Nephron progenitor cell (in vitro differentiated cells): ENCODE data around the gene C14orf132.
"Not testable (repeated sequence)": the region's sequence is repeated elsewhere in the genome, so short reads cannot be mapped to it uniquely, and the experiment has no call there.

ENCODE experiments used
- DNase-seq: peaks from one replicate; pipeline ENCODE4 v3.0.0; 2021
- H3K27ac Mint-ChIP-seq: 2 replicates; pipeline ENCODE4 v1.8.0; 2021; ENCODE audit warnings: mild to moderate bottlenecking, moderate library complexity, mixed read lengths
- H3K27me3 Mint-ChIP-seq: 2 replicates; pipeline ENCODE4 v1.8.0; 2021; ENCODE audit warnings: mild to moderate bottlenecking, low read depth, mixed read lengths; ENCODE audit not compliant: poor library complexity
- H3K36me3 Mint-ChIP-seq: 2 replicates; pipeline ENCODE4 v1.8.0; 2021; ENCODE audit warnings: low read depth, mixed read lengths
- H3K4me1 Mint-ChIP-seq: 2 replicates; pipeline ENCODE4 v1.8.0; 2021; ENCODE audit warnings: mixed read lengths
- H3K4me3 Mint-ChIP-seq: 2 replicates; pipeline ENCODE4 v1.8.0; 2021; ENCODE audit warnings: mild to moderate bottlenecking, moderate library complexity, mixed read lengths
- H3K9me3 Mint-ChIP-seq: 2 replicates; pipeline ENCODE4 v1.8.0; 2021; ENCODE audit warnings: mild to moderate bottlenecking, moderate library complexity, mixed read lengths
- TF ChIP-seq, protein P1 (sequence below): fragments of 200-600 bp; sonication (generic); IDR thresholded peaks from 2 replicates; pipeline ENCODE4 v1.5.0; 2021; ENCODE audit warnings: antibody characterized with exemption

C14orf132 gene

DNA sequence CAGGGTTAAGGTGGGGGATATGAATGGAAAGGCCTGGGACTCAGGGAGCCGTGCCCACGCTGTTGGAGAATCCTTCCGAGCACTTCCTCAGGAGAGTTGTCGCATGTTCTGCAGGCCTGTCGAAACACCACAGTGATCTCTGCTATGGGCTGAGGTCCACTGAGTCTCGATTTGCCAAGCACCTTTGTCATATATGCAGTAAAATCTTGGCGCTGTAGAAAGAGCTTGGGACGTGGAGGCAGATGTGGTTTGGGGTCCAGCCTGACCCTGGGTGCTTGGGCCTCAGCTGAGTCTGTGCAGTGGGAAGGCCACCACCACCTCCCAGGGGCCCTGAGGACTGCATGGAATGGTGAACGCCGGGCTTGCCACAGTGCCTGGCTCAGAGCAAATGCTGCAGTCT is 32.9 kb downstream of the C14orf132 start:
- Mint-ChIP-seq H3K36me3 (peaks cover 33% of the 10 kb centered on the region), H3K27me3 (peaks cover 2% of the 10 kb centered on the region), H3K4me3 (no peak overlapping the region)

DNA sequence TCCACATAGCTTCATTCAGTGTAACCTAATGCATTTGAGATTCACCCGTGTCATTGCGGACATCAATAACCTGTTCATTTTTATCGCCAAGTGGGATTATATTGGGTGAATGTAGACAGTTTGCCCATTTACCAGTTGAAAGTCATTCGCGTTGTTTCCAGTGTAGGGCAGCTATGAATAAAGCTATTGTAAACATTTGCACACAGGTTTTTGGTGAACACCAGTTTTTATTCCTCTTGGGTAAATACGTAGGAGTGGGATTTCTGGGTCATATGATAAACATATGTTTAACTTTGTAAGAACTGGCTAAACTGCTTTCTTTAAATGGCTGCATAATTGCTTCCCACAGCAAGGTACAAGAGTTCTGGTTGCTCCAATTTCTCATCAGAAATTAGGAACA is 33.6 kb downstream of the C14orf132 start:
- H3K27me3 Mint-ChIP-seq: peaks cover 2% of the 10 kb centered on the region
- TF ChIP-seq, protein P1, sequence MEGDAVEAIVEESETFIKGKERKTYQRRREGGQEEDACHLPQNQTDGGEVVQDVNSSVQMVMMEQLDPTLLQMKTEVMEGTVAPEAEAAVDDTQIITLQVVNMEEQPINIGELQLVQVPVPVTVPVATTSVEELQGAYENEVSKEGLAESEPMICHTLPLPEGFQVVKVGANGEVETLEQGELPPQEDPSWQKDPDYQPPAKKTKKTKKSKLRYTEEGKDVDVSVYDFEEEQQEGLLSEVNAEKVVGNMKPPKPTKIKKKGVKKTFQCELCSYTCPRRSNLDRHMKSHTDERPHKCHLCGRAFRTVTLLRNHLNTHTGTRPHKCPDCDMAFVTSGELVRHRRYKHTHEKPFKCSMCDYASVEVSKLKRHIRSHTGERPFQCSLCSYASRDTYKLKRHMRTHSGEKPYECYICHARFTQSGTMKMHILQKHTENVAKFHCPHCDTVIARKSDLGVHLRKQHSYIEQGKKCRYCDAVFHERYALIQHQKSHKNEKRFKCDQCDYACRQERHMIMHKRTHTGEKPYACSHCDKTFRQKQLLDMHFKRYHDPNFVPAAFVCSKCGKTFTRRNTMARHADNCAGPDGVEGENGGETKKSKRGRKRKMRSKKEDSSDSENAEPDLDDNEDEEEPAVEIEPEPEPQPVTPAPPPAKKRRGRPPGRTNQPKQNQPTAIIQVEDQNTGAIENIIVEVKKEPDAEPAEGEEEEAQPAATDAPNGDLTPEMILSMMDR: no peak
- H3K27ac Mint-ChIP-seq: no peak overlapping the region
- H3K4me3 Mint-ChIP-seq: no peak overlapping the region
- peaks cover 33% of the 10 kb centered on the region for H3K36me3 Mint-ChIP-seq
- H3K9me3 Mint-ChIP-seq: peaks cover 3% of the 10 kb centered on the region
- DNase-seq: no peak
- H3K4me1 Mint-ChIP-seq: peaks cover under 1% of the 10 kb centered on the region

More for the DNA sequence above, 32.9 kb downstream of the C14orf132 start:
- no peaks in the 10 kb centered on the region for H3K4me1 Mint-ChIP-seq
- H3K9me3 Mint-ChIP-seq: peaks cover 3% of the 10 kb centered on the region
- TF ChIP-seq, protein P1: no peak
- DNase-seq: no peak
- no peak overlapping the region for H3K27ac Mint-ChIP-seq

DNA sequence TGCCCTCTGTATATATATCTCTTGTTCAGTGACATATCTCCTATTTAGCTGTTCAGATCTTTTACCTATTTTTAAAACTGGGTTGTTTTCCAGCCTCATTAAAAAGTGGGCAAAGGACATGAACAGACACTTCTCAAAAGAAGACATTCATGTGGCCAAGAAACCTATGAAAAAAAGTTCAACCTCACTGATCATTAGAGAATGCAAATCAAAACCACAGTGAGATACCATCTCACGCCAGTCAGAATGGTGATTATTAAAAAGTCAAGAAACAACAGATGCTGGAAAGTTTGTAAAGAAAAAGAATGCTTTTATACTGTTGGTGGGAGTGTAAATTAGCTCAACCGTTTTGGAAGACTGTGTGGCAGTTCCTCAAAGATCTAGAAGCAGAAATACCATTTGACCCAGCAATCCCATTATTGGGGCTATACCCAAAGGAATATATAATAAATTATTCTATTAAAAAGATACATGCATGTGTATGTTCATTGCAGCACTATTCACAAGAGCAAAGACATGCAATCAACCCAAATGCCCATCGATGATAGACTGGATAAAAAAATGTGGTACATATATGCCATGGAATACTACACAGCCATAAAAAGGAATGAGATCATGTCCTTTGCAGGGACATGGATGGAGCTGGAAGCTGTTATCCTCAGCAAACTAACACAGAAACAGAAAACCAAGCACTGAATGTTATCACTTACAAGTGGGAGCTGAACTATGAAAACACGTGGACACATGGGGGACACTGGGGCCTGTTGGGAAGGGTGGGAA is 34.3 kb downstream of the C14orf132 start:
- H3K27me3 Mint-ChIP-seq, H3K4me1 Mint-ChIP-seq, H3K4me3 Mint-ChIP-seq, H3K9me3 Mint-ChIP-seq, H3K27ac Mint-ChIP-seq, DNase-seq: not testable (repeated sequence)
- peaks cover 33% of the 10 kb centered on the region for H3K36me3 Mint-ChIP-seq

DNA sequence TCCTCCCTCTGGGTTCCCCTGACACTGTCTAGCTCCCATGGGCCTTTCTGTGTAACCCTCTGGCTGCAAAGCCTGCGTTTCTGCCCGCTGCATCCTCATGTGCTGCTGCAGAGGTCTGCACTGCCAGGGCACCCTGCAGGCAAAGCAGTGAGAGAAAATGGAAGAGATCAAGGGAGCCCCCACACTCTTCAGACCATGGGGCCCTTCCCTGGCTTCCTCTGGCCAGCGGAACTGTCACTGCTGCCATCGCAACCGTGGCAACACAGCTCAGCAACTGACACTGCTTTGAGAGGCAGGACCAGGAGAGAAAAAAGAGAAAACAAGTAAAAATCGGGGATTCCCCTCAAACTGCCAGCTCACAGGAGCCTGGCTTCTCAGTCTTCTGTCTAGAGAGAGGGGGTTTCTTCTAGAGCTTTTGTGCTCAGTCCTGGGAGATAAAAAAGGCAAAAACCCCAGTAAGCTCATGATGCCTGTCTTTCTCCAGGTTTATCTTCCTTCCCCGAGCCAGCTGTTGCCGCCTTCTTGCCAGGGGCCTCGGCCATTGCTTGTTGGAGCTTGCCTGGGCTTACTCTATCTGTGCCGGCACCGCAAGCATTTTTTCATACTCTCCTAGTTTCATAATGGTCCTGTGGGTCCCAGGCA is 38.9 kb downstream of the C14orf132 start:
- Mint-ChIP-seq H3K4me1 (peaks cover 6% of the 10 kb centered on the region), H3K9me3 (no peaks in the 10 kb centered on the region), H3K4me3 (no peak overlapping the region), H3K27me3 (no peaks in the 10 kb centered on the region), H3K36me3 (peaks cover 10% of the 10 kb centered on the region), H3K27ac (peak overlapping the region; percentile 29)
- TF ChIP-seq, protein P1: no peak
- no peak for DNase-seq

DNA sequence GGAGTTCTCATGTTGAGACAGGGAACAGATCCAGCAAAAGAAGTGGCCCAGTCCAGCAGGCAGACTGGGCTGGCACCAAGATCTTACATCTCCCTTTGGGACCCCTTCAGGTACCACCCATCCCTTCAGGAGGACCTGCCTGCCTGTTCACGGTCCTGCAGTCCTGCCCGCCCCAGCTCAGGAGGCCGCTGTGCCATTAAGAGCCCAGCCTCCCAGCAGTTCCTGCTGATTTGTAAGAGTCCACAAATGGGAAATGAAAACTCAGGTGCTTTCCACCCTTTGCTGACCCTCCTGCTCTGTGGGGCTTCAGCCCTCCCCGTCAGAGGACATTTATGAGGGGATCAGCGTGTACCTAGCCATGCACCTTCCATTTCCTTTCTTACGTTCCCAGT is 39.5 kb downstream of the C14orf132 start:
- Mint-ChIP-seq H3K27ac (peak overlapping the region; percentile 29), H3K4me3 (no peak overlapping the region), H3K36me3 (peaks cover 5% of the 10 kb centered on the region), H3K4me1 (peaks cover 6% of the 10 kb centered on the region), H3K9me3 (no peaks in the 10 kb centered on the region), H3K27me3 (no peaks in the 10 kb centered on the region)
- no peak for DNase-seq
- TF ChIP-seq, protein P1: no peak

DNA sequence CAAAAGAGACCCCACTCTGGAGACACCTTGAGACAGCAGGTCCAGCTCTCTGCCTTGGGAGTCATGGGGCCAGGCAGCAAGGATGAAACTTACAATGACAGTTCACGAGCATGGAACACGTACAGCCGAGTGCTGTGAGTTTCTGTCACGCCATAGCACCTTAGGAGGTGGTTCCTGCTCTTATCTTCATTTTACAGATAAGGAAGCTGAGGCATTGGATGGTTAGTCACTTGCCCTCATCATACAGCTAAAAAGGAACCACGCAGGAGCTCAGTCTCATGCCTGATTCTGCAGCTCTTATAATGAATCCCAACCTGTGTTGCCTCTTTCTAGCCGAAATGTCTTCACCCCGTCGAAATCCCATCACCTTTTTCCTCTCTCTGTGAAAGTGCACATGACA is 39.9 kb downstream of the C14orf132 start:
- DNase-seq: no peak
- Mint-ChIP-seq H3K9me3 (no peaks in the 10 kb centered on the region), H3K4me3 (no peak overlapping the region), H3K27ac (no peak overlapping the region), H3K27me3 (peaks cover 3% of the 10 kb centered on the region), H3K36me3 (peaks cover under 1% of the 10 kb centered on the region), H3K4me1 (peaks cover 6% of the 10 kb centered on the region)
- TF ChIP-seq, protein P1: no peak
